Bronchial epithelial cell (primary cell): ENCODE results near the gene PKIB. TPM values are rescaled to one million over a fixed set of nuclear protein-coding genes. Genes with fewer than 3 reads are reported as not detected.

Experiments
- DNase-seq: peaks from one replicate; pipeline ENCODE4 v3.0.0-alpha.2; 2010; ENCODE audit warnings: low read depth
- FAIRE-seq: peaks from 2 replicates; lab custom pipeline; 2011; peaks lifted over from hg19 to GRCh38; lab: Jason Lieb, UNC
- H3K27me3 ChIP-seq: 2 replicates; pipeline ENCODE4 v1.5.1; 2011; ENCODE audit warnings: low read length; ENCODE audit not compliant: control insufficient read depth, insufficient read depth
- H3K36me3 ChIP-seq: 2 replicates; pipeline ENCODE4 v1.5.1; 2011; ENCODE audit warnings: low read length; ENCODE audit not compliant: control insufficient read depth, insufficient read depth
- H3K4me3 ChIP-seq: 2 replicates; pipeline ENCODE4 v1.5.1; 2011; ENCODE audit warnings: mild to moderate bottlenecking, low read depth, low read length, control low read depth
- CTCF ChIP-seq: IDR thresholded peaks from 2 replicates; pipeline ENCODE4 v1.5.1; 2011; ENCODE audit warnings: mild to moderate bottlenecking, moderate library complexity, low read length, control low read depth, inconsistent platforms; ENCODE audit not compliant: insufficient read depth, severe bottlenecking
- total RNA-seq: library from RNA; depleted of rRNA; stranded (reverse); fragments of >200 nt; gene quantifications from 2 replicates; pipeline ENCODE4 v1.2.1, GENCODE V29; 2014

Gene PKIB
- total RNA-seq, 1 donor from 2014 or later = 3.9 TPM

- no peak for DNase-seq
- FAIRE-seq = no peak
- H3K4me3 ChIP-seq = no peak overlapping the region
Observed at GRCh38 chr6:122727244-122727643, 117.0 kb downstream of the PKIB start.

GRCh38 chr6:122730334-122730733 is 120.1 kb downstream of the PKIB start:
- no peak overlapping the region for H3K4me3 ChIP-seq
- no peaks in the 10 kb centered on the region for H3K36me3 ChIP-seq
- no peaks in the 10 kb centered on the region for H3K27me3 ChIP-seq
- no peak for TF ChIP-seq CTCF
- DNase-seq = no peak
- FAIRE-seq = no peak

More at GRCh38 chr6:122727244-122727643, 117.0 kb downstream of the PKIB start:
- TF ChIP-seq CTCF = no peak
- H3K27me3 ChIP-seq = no peaks in the 10 kb centered on the region
- no peaks in the 10 kb centered on the region for H3K36me3 ChIP-seq

- FAIRE-seq = no peak
- Histone ChIP-seq H3K4me3 (no peak overlapping the region), H3K27me3 (no peaks in the 10 kb centered on the region), H3K36me3 (no peaks in the 10 kb centered on the region)
- peak; percentile 37 for DNase-seq
- TF ChIP-seq CTCF = peak; percentile 63
Observed at GRCh38 chr6:122730775-122731386, 120.7 kb downstream of the PKIB start.

- H3K4me3 ChIP-seq = no peak overlapping the region
- no peak for TF ChIP-seq CTCF
- DNase-seq = peak; percentile 28
Observed at GRCh38 chr6:122733259-122733658, 123.1 kb downstream of the PKIB start.

GRCh38 chr6:122734529-122735395 is 124.6 kb downstream of the PKIB start:
- no peaks in the 10 kb centered on the region for H3K27me3 ChIP-seq
- no peak overlapping the region for H3K4me3 ChIP-seq
- FAIRE-seq = no peak
- peak; percentile 24 for DNase-seq
- no peaks in the 10 kb centered on the region for H3K36me3 ChIP-seq
- no peak for TF ChIP-seq CTCF

More at GRCh38 chr6:122733259-122733658, 123.1 kb downstream of the PKIB start:
- H3K27me3 ChIP-seq = no peaks in the 10 kb centered on the region
- no peaks in the 10 kb centered on the region for H3K36me3 ChIP-seq
- FAIRE-seq = no peak
